NCI-H524 (cell line): ENCODE data around the gene ZNF747.

Source experiments
- DNase-seq, 2 experiments: peaks; one replicate each; lab custom pipeline; 2025; lab: John Stamatoyannopoulos, UW

ZNF747 gene

DNA sequence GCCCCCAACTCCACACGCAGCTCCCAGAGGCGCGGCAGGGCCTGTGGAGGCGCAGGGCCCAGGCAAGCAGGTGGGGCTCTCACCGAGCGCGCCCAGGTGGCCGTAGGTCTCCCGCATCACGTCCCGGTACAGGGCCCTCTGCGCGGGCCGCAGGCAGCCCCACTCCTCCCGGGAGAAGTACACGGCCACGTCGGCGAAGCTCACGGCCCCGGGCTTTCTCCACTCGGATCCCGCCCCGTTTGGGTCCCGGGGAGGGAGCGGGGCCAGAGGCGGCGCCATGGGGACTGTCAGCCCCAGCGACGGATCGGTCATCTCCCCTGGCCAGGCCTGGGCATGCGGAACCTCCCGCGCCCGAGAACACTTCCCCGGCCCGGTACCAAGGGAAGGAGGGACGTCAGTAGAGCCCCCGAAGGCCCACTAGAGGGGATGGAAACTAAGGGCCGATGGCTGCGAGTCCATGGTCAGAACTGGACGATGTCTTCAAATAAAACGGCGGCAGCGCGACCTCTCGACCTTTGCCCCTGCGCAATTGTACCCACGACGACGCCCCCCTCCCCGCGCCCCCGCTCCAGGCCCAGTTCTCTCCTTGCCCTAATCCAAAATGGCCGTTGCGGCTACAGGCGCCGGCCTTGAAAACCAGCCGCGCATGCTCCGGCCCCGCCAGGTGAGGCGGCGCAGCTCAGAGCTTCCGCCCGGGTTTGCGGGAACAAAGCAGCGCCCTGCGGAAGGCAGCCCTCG is at the start of gene ZNF747:
ZNF747 (minus strand) TSS at position 491 of the 738 bp plus-strand sequence; CDS start at position 312, 179 bp downstream.
- DNase-seq, result peak; percentile 91 to 93

DNA sequence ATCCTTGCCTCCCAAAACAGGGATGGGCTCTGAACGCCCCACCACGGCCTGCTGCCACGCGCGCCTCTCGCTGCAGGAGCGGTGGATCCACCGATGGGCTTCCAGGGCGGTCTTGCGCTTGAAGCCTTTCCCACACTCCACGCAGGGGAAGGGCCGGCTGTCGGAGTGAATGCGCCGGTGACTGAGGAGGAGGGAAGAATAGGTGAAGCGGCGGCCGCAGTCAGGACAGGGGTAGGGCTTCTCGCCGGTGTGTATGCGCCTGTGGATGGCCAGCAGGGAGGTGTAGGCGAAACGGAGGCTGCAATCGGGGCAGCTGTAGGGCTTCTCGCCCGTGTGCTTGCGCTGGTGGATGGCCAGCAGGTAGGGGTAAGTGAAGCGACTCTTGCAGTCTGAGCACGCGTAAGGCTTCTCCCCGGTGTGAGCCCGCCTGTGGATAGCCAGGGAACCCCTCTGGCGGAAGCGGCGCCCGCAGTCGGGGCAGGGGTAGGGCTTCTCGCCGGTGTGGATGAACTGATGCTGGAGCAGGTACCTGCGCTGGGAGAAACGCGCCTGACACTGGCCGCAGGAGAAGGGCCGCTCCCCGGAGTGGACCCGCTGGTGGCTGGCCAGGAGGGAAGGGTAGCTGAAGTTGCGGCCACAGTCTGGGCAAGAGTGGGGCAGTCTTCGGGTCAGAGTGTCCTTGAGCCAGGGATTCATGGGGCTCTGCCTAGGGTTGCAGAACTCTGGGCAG is 48.1 kb upstream of the ZNF747 start:
- DNase-seq, result no peak

DNA sequence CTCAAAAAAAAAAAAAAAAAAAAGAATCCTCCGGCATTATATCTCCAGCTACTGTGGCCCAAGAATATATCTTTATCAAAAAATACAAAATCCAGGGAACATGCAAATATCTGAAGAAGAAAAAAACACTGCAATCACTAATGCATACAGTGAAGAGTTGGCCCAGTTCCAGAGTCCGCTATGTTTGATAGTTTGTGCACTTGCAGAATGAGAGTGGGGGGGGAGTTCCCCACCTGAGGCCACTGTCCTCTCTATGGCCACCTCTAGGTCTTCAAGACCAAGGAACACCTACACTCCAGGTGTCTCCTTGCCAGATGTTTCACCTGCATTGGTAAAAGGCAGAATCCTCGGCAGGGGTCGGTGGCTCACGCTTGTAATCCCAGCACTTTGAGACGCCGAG is 46.8 kb upstream of the ZNF747 start:
- no peak for DNase-seq

DNA sequence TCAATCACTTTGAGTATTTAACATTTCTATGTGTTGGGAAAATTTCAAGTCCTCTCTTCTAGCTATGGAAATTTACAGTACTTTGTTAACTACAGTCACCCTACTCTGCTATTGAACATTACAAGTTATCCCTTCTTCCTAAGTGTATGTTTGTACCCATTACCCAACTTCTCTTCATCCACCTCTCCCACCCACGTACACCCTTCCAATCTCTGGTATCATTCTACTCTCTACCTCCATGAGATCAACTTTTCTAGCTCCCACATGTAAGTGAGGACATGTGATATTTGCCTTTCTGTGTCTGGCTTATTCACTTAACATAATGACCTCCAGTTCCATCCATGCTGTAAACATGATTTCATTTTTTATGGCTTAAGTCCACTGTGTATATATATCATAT is 40.0 kb upstream of the ZNF747 start:
- DNase-seq, result no peak

DNA sequence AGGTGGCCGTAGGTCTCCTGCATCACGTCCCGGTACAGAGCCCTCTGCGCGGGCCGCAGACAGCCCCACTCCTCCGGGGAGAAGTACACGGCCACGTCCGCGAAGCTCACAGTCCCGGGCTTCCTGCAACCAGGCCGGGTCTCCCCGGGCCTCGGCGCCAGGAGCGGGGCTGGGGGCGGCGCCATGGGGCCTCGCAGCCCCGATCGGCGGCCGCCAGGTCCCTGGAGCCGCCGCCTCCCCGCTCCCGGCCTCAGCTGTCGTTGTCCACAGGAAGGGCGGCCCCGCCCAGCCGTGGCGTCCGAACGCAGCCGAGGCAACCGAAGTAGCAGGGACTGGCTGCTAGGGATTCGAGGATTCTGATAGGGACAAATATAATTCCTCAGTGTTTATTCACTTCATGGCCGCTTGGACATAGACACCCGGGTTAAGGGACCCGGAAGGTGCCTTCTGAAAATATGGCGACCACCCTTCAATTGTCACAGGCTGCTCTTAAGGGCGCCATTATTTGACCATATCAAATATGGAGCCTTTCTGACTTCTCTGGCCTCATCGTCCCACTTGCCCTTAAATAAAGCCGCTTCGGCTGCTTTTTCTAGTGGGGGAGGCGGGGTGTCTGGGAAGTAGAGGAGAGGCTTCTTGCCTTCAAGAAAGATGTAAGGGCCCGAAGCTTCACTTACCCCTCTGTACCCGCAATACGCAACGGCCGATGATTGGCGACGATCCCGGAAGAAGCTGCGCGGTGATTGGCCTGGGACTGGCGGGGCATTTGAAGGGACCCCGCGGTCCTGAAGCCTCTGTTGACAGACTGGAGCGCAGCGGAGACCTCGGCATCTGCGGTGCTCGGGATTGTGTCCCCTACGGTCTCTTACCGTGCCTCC is 37.0 kb upstream of the ZNF747 start, which contains the start of gene ZNF688:
ZNF688 (minus strand) TSS at position 270 of the 878 bp plus-strand sequence; CDS start at position 185, 85 bp downstream.
- DNase-seq, result peak; percentile 99

DNA sequence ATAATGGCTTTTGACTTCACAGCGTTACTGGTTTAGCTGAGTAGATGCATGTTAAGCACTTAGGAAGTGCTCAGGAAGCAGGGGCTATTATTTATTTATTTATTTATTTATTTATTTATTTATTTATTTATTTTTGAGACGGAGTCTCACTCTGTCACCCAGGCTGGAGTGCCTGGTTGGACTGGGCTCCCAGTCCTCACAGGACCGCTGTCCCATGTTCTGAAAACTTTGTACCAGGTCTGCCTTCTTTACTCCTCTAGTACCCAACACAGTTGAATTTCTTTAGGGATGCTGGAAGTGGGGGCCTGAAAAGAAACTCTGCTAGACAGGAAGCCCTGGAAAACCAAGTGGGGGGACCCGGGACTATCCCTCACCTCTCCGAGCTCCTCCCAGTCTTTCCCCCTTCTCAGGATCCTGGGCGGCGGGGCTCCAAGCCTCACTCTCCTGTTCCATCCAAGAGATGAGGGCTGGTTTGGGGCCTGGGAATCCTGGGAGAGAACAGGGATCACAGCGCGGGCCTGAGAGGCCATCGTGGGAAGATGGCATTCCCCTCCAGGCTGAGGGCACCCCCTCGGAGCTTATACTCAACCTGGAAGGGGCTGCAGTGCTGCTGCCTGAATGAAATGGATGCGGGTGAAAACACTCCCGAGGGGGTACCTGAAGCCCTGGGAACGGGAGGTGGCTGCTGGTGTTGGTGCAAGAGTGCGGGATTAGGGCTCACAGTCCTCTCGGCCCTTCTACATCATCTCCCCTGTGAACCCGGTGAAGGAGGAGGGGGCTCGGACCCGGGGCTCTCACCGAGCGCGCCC is 36.2 kb upstream of the ZNF747 start:
- peak; percentile 18 to 48 for DNase-seq

DNA sequence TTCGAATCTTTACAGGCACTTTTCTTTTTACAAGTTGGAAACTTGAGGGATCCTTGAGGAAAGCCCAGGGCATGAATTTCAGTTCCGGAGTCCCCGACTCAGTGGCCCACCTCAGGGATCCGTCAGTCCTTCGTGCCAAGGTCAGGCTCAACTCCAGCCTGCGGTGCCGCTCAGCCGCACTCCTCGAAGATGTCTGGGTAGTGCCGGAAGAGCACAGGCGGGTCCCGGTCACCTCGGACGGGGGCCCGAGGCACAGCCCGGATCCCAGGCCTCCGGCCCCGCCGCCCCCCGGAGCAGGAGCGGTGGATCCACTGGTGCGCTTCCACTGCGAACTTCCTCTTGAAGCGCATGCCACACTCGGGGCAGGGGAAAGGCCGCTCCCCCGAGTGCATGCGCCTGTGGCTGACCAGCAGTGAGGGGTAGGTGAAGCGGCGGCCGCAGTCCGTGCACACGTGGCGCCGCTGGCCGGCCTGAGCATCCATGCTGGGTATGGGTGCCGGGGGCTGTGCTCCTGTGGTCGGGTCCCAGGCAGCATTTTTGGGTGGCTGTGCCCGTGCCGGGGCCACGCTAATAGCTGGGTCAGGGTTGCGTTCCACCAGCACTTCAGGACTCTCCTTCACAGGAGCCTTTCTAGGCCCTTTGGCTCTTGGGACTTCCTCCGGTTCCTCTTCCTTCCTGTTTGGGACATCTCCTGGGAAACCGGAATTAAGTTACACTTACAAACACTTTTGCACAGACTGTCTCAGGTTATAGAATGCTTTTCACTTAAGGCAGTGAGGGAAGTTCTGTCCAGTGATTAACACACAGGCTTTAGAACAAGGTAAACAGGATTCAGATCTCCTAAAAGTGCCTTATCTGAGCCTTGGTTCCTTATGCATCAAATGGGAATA is 35.3 kb upstream of the ZNF747 start:
- DNase-seq, result no peak

DNA sequence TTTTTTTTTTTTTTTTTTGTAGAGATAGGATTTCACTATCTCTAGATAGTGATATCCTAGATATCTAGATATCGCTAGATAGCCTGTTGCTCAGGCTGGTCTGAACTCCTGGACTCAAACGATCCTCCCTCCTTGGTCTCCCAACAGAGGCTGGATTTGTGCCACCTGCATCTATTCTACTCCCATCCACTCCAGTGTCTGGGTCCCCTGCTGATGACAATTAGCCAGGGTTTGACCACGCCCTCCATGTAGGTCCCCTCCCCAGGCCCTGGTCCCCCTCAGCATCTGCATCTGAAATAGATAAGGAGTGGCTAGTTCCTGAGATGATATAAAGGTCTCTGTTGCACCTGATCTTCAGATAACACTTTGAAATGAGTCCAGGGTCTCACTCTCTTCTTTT is 34.6 kb upstream of the ZNF747 start:
- DNase-seq, result no peak

DNA sequence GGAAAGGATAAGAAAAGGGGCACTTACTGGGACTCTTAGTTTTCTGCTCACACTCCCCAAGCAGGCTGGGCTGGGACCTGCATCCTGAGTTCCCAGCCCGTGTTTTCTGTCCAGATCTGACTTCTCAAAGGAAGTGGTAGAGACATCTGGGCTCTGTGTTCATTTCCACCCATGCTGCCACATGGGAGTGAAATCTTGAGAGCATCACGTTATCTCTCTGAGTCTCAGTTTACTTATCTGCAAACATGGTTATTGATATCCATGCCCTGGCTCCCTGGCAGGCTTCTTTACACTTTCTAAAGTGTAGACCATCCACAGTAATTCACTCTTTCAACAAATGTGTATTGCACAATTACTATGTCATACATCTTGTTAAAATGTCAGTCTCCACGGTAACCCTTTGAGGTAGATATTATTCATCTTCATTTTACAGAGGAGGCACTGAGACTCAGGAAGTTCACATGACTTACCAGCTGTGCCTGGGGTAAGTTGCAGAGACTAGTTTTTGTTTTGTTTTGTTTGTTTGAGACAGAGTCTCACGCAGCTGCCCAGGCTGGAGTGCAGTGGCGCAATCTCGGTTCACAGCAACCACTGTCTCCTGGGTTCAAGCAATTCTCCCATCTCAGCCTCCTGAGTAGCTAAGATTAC is 33.5 kb upstream of the ZNF747 start:
- DNase-seq, result no peak

DNA sequence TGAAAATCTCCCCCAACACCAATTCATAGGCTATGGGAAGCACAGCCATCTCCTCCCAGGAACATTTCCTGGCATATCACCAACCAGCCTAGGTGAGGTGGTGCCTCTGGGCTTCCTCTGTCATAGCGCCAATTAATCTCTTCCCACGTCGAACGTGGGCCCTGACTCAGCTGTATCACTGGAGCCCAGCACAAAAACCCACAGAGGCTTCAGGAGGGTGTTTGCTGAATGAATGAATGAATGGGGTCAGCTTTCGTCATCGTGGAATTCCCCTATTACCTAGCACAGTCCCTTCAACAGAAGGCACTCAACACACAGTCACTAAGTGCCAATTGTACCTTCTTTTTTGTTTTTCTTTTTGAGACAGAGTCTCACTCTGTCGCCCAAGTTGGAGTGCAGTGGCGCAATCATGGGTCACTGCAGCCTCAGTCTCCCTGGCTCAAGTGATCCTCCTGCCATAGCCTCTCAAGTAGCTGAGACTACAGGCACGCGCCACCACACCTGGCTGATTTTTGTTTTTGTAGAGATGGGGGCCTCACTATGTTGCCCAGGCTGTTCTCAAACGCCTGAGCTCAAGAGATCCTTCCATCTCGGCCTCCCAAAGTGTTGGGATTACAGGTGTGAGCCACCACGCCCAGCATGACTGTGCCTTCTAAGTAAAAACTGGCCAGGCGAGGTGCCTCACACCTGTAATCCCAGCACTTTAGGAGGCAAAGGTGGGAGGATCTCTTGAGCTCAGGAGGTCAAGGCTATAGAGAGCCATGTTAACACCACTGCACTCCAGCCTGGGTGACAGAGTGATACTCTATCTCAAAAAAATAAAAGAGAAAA is 32.7 kb upstream of the ZNF747 start:
- DNase-seq, result no peak

DNA sequence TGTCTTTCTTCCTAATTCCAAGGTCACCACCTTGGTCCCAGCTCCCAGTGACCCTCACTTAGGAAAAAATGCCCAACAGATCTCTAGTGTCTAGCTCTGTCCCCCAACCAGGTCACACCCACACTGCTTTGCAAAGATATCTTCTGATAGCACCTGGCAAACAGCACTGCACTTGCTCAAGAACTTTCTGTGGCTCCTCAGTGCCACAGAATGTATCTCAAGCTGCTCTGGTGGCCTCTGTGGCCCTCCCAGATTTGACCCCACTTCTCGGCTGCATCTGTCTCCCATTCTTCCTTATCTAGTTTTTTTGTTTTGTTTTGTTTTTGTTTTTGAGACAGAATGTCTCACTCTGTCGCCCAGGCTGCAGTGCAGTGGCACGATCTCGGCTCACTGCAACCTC is 31.9 kb upstream of the ZNF747 start:
- DNase-seq, result no peak

DNA sequence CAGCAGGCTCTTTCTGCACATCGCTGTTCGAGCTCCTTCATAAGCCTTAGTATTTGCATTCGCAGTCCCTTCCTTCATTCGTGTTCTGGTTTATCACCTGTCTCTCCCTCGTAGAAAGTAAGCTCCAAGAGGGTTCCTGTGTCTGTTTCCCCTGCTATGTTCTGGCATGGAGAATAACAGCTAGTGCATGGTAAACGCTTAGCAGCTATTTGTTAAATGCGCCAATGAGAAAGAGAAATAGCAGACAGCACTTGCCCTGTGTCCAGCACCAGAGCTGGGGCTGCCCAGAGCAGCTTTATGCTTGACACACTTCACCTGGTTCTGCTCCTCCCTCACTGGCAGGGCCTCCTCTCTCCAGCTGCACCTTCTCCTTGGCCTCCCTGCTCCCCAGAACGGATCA is 31.3 kb upstream of the ZNF747 start:
- DNase-seq, result no peak

DNA sequence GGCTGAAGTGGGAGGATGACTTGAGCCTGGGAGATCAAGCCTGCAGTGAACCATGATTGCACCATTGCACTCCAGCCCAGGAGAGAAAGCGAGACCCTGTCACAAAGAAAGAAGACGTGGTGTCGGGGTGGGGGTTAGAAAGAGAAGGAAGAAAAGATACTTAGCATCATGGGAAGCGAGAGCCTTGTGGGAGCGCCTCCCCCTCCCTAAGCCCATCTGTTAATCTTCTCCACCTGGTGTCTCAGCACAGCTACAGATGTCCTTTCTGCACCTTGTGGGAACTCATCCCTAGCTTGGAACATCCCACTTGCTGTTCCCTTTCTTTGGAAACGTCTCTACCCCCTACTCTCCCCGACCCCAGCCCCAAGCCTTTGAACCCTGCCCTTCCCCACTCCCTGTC is 30.9 kb upstream of the ZNF747 start:
- DNase-seq, result peak; percentile 48 to 86

DNA sequence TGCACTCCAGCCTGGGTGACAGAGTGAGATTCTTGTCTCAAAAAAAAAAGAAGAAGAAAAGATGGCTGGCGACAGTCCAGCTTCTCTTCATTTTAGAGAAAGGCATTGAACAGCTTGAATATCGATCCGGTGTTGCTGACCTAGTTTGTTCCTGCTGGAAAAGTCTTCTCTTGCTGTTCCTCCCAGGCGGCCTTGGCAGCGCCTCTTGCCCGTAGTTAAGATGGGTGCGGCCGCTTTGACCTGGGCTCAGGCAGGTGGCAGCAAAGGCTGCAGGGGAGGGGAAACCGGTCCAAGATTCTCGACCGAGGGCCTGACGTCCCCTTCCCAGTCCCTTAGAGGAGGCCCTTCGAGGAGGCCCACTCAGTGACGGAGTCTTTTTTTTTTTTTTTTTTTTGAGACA is 27.4 kb upstream of the ZNF747 start:
- no peak for DNase-seq

DNA sequence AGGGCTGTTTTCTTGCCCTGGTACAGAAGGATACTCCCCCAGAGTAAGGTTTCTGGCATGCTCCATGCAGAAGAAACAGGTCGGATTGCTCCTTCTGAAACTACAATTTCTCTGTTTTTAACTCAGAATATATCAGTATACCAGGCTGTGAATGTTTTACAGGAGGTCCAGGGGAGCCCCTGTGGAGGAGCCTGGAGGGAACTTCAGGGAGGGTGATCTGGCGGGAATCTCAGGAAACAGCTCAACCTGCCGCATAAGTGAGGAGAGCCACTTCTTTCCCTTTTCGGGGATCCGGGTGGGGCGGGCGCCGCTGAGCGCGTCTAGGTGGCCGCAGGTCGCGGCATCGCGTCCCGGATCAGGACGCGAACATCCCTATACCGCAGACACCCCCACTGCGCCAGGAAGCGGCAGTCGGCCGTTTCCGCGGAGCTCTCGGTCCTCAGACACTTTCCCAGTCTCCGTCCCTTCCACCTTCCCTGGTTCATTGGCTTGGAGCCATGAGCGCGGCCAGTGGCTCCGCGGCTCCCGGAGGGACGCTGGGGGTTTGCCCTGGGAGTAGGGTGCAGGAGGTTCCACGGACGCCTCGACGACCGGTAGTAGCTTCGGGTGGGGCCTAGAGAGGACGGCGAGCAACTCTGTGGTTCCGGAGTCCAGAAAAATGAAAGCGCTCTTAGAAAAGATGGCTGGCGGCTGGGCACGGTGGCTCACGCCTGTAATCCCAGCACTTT is 26.6 kb upstream of the ZNF747 start:
- DNase-seq, result no peak

DNA sequence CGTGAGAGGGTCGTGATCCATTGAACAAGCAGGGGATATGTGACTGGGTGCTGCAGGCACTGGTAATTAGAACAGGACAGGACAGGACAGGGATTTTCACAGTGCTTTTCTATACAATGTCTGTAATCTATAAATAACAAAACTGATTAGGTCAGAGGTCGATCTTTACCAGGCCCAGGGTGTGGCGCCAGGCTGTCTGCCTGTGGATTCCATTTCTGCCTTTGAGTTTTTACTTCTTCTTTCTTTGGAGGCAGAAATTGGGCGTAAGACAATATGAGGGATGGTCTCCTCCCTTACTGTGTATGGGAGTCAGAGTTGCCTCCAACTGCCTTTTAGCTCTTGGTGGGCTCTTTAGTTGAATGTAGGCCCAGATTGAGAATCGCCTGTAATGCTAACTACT is 25.0 kb upstream of the ZNF747 start:
- no peak for DNase-seq

DNA sequence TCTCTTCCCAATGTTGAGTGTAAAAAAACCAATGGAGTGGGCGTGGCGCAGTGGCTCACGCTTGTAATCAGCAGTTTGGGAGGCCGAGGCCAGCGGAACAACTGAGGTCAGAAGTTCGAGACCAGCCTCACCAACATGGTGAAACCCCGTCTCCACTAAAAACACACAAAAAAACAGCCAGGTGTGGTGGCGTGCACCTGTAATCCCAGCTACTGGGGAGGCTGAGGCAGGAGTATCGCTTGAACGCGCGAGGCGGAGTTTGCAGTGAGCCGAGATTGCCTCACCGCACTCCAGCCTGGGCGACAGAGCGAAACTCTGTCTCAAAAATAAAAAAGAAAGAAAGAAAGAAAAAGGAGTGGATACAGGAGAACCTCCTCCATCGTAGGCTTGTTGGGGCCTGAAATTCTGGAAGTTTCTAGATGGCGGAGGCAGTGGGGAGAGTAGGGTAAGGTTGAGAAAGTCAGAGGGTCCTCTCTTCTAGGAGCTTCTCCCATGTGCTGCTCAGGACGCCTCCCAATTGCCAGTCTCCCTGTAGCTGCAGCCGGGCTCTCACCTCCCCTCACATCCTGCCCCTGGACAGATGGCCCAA is 24.2 kb upstream of the ZNF747 start:
- peak; percentile 24 to 36 for DNase-seq
